A549 treated with Mapracorat at 1 μM for 4 hours (cell line): ENCODE results near the gene AURKB. TPM values are rescaled to one million over a fixed set of nuclear protein-coding genes. Genes with fewer than 3 reads are reported as not detected.

Source experiments
- total RNA-seq: library from RNA; stranded (reverse); fragments of 200-300 nt; extraction: Qiagen RNA extraction; gene quantifications from 5 replicates; pipeline ENCODE4 v1.2.3, GENCODE V29; 2022

AURKB gene
- 142 to 164 TPM (median 153 TPM) in 5 replicates for total RNA-seq

DNA sequence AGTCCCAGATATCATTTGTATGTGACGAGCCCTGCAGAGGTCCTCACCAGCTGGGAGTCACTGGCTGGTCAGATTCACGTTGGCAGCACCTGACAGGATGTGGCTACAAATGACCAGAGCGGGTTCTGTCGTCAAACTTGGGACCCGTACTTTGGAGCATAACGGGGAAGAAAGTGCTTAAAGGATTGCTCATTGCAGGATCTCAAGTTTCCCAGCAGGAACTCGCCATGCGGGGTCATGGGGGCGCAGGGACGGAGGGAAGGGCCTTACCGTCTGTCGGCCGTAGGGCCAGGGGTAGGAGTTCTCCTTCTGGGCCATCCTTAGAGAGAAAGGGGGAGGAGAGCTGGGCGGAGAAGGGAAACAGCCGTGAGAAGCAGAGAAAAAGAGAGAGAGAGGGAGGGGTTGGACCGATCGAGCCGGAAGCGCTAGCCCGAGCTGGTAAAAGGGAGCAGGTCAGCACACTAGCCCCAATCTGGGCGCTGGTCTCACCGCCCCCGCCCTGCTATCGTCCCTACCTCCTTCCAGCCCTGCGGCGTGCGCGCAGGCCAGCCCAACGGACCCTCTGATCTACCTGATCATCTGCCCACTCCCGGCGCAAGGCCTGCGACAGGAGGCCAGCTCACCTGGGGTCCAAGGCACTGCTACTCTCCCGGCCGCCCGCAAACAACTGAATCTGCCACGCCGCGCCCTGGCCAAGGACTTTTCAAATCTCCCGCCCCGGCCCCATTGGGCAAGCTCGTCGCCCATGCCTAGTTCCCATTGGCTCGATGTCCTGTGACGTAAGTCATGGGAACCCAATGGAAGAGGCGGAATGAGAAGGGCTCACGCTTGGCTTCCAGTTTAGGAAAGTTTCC lies at the start of gene AURKB:
TSS of gene AURKB (minus strand) at position 669 of the 854 bp plus-strand sequence. CDS start at position 318, 351 bp downstream.

DNA sequence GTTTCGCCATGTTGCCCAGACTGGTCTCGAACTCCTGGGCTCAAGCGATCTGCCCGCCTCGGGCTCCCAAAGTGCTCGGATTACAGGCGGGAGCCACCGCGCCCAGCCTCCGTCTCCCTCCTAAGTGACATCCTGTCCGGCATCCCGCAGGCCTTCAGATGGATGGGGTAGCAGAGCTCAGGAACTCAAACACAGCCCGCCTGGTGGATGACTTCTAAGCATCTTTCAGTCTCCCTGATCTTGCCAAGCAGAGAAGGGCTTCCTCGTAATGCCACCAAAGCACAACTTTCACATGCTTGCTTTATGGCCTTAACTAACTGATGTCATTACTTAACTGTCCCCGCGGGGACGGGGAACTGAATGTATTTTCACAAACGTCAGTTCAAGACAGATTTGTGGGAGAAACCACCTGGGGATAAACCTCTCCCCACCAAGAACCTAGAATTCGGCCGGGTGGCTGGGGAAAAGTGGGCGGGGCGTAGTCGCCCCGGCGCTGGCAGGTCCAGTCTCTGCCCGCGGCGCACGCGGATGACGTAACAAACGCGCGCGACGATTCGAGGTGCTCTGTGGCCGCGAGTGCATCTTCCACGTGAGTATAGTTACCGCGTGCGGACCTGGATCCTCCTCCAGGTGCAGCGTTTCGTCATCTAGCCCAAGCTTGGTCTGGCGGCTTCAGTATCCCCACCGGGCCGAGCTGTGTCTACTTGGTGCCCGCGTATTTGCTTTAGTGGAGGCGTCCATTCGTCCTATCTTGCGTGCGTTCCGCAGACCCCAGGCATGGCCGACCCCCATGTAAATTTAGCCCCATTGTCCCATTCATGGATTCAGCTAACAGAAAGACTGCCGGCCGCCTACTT lies 38.6 kb upstream of the AURKB start, which contains the start of gene PFAS:
TSS of gene PFAS (plus strand) at position 539 of the 857 bp plus-strand sequence. CDS start 4,649 bp downstream, outside the sequence.

GRCh38 chr17:8189711-8190477 lies 20.5 kb downstream of the AURKB start, which contains the start of gene BORCS6:
TSS of gene BORCS6 (minus strand) at chr17:8190180. CDS start at chr17:8190140, 40 bp downstream.

DNA sequence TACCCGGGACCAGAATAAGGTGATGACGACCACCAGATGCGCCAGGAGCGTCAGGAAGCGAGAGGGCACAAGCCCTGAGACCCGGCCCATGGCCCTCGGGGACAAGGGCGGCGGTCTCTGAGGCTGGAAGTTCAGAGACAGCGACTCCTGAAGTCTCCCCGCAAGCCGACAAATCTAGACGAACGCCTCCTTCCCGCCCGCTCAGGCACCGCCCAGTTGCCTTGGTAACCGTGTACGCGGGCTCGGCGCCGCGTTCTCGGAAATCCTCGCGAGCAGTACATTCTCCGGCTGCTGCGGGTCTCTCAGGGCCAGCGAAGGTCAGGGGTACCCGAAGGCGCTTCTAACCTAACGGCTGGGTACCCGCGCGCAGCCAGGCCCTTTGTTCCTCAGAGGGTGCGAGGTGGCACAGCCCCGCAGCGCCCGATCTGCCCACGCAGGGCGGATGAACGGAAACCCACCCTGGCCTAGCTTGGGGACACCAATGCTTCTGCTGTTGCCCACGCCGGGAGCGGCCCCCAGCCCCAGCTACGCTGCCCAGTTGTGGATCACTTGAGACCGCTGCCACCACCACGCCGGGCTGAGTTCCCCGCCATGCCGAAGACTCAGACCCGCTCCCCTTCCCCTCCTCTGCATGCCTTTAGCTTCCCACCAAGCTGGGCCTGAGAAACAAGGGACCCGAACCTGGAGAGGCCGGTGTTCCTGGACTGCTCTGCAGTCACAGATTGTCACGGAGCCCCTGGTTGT lies 34.0 kb downstream of the AURKB start, which contains the start of gene TMEM107:
TSS of gene TMEM107 (minus strand) at position 184 of the 744 bp plus-strand sequence. CDS start at position 90, 94 bp downstream.

GRCh38 chr17:8162233-8162996 lies 48.0 kb downstream of the AURKB start, which contains the start of gene VAMP2:
TSS of gene VAMP2 (minus strand) at chr17:8162948. CDS start at chr17:8162879, 69 bp downstream.

Other genes with a start within 250 kb of the AURKB start
- gene GUCY2D, start 208.0 kb downstream of the AURKB start, total RNA-seq = 0.05 to 0.39 TPM (median 0.36 TPM) in 4 of 5 replicates, not detected in the other
- gene ALOX15B, start 171.5 kb downstream of the AURKB start, total RNA-seq = 0.09 to 0.20 TPM (median 0.18 TPM) in 5 replicates
- 1.1 to 2.3 TPM (median 1.8 TPM) in 5 replicates for gene ALOX12B, start 122.9 kb downstream of the AURKB start, total RNA-seq
- 6.5 to 9.5 TPM (median 6.9 TPM) in 5 replicates for gene ALOXE3, start 92.1 kb downstream of the AURKB start, total RNA-seq
- 1.8 to 6.1 TPM (median 5.3 TPM) in 5 replicates for gene HES7, start 86.5 kb downstream of the AURKB start, total RNA-seq
- 51.7 to 60.6 TPM (median 55.9 TPM) in 5 replicates for gene PER1, start 58.2 kb downstream of the AURKB start, total RNA-seq
- gene VAMP2, start 47.6 kb downstream of the AURKB start, total RNA-seq = 26.5 to 31.9 TPM (median 31.1 TPM) in 5 replicates
- gene TMEM107, start 34.2 kb downstream of the AURKB start, total RNA-seq = 18.8 to 22.9 TPM (median 20.7 TPM) in 5 replicates
- gene BORCS6, start 20.4 kb downstream of the AURKB start, total RNA-seq = 4.8 to 8.8 TPM (median 8.2 TPM) in 5 replicates
- gene CTC1, start 37.5 kb upstream of the AURKB start, total RNA-seq = 13.7 to 20.1 TPM (median 16.4 TPM) in 5 replicates
- 39.8 to 50.2 TPM (median 45.6 TPM) in 5 replicates for gene PFAS, start 38.7 kb upstream of the AURKB start, total RNA-seq
- 35.4 to 45.9 TPM (median 43.4 TPM) in 5 replicates for gene RANGRF, start 78.1 kb upstream of the AURKB start, total RNA-seq
- gene SLC25A35, start 84.8 kb upstream of the AURKB start, total RNA-seq = 5.5 to 8.5 TPM (median 7.0 TPM) in 5 replicates
- not detected in 5 replicates for gene ARHGEF15, start 99.7 kb upstream of the AURKB start, total RNA-seq
- gene ODF4, start 129.3 kb upstream of the AURKB start, total RNA-seq = not detected in 5 replicates
- gene RPL26, start 172.6 kb upstream of the AURKB start, total RNA-seq = 3,436 to 4,705 TPM (median 3,603 TPM) in 5 replicates
- not detected in 5 replicates for gene RNF222, start 187.3 kb upstream of the AURKB start, total RNA-seq
- gene NDEL1, start 225.3 kb upstream of the AURKB start, total RNA-seq = 63.1 to 70.2 TPM (median 67.8 TPM) in 5 replicates